Naive B cell (primary cell): ENCODE results near the gene TMEM61. TPM values are rescaled to one million over a fixed set of nuclear protein-coding genes. Genes with fewer than 3 reads are reported as not detected.
"Not testable (repeated sequence)": the region's sequence is repeated elsewhere in the genome, so short reads cannot be mapped to it uniquely, and the experiment has no call there.

Source experiments
- ATAC-seq, 2 donors: fragments of 150-1000 bp; cut with Tn5 transposase; 2 replicates each; pipeline ENCODE4 v1.10.0; 2021; ENCODE audit warnings: low read depth in 2 of 2, mild to moderate bottlenecking in 2 of 2, moderate library complexity in 2 of 2
- DNase-seq: peaks from one replicate; pipeline ENCODE4 v3.0.0; 2022
- H3K27ac Mint-ChIP-seq, 6 donors: one replicate each; pipeline ENCODE4 v1.8.0; 2020 to 2022; ENCODE audit warnings: mild to moderate bottlenecking in 6 of 6, mixed read lengths in 6 of 6, moderate library complexity in 5 of 6, inconsistent platforms in 2 of 6
- H3K27me3 Mint-ChIP-seq, 3 donors: one replicate each; pipeline ENCODE4 v1.8.0; 2021 to 2022; ENCODE audit warnings: mixed read lengths in 3 of 3, mild to moderate bottlenecking in 1 of 3
- H3K36me3 Mint-ChIP-seq, 2 donors: one replicate each; pipeline ENCODE4 v1.8.0; 2020 to 2022; ENCODE audit warnings: mixed read lengths in 2 of 2, inconsistent platforms in 1 of 2, mild to moderate bottlenecking in 1 of 2
- H3K4me1 Mint-ChIP-seq, 3 donors: one replicate each; pipeline ENCODE4 v1.8.0; 2020 to 2022; ENCODE audit warnings: mixed read lengths in 3 of 3, inconsistent platforms in 1 of 3, mild to moderate bottlenecking in 1 of 3, moderate library complexity in 1 of 3
- H3K4me3 Mint-ChIP-seq, 8 donors: one replicate each; pipeline ENCODE4 v1.8.0; 2020 to 2022; ENCODE audit warnings: mild to moderate bottlenecking in 8 of 8, mixed read lengths in 8 of 8, moderate library complexity in 8 of 8, inconsistent platforms in 2 of 8
- H3K9me3 Mint-ChIP-seq, 7 donors: one replicate each; pipeline ENCODE4 v1.8.0; 2020 to 2022; ENCODE audit warnings: mixed read lengths in 7 of 7, mild to moderate bottlenecking in 5 of 7, inconsistent platforms in 2 of 7, moderate library complexity in 1 of 7
- polyA plus RNA-seq, 6 donors: library from polyadenylated mRNA; unstranded; fragments of 300-500 nt; fragmentation: Illumina TruSeq; gene quantifications; one replicate each; pipeline ENCODE4 v1.2.3, GENCODE V29; 2021; ENCODE audit warnings: low read depth in 6 of 6

Gene TMEM61
- polyA plus RNA-seq, 6 donors from 2014 or later, result not detected

GRCh38 chr1:55031098-55031497 is 50.7 kb downstream of the TMEM61 start:
- DNase-seq, H3K4me1 Mint-ChIP-seq, H3K9me3 Mint-ChIP-seq, ATAC-seq, H3K36me3 Mint-ChIP-seq, H3K27ac Mint-ChIP-seq, H3K4me3 Mint-ChIP-seq: not testable (repeated sequence)
- peaks cover 26 to 54% (median 35%) of the 10 kb centered on the region in 3 donors for H3K27me3 Mint-ChIP-seq

- DNase-seq, result no peak
- ATAC-seq, result no peak
- Mint-ChIP-seq H3K9me3 (peaks cover 0 to 4% (median 0%) of the 10 kb centered on the region in 7 donors), H3K27me3 (peaks cover 42 to 74% (median 49%) of the 10 kb centered on the region in 3 donors), H3K36me3 (peaks cover 0 to 7% of the 10 kb centered on the region in 2 donors), H3K27ac (peak overlapping the region in 1 of 6 donors; percentile 3), H3K4me3 (no peak overlapping the region), H3K4me1 (no peaks in the 10 kb centered on the region)
Measured at GRCh38 chr1:55033265-55033614, 52.8 kb downstream of the TMEM61 start.

GRCh38 chr1:55034476-55035133 is 54.2 kb downstream of the TMEM61 start:
- peaks cover 51 to 77% (median 53%) of the 10 kb centered on the region in 3 donors for H3K27me3 Mint-ChIP-seq
- no peaks in the 10 kb centered on the region for H3K4me1 Mint-ChIP-seq
- peaks cover 0 to 4% (median 0%) of the 10 kb centered on the region in 7 donors for H3K9me3 Mint-ChIP-seq
- no peak overlapping the region for H3K4me3 Mint-ChIP-seq
- DNase-seq (no peak), ATAC-seq (no peak)
- no peak overlapping the region for H3K27ac Mint-ChIP-seq
- peaks cover 0 to 7% of the 10 kb centered on the region in 2 donors for H3K36me3 Mint-ChIP-seq

- Mint-ChIP-seq H3K27me3 (peaks cover 53 to 77% (median 65%) of the 10 kb centered on the region in 3 donors), H3K4me1 (peaks cover 0 to 3% (median 0%) of the 10 kb centered on the region in 3 donors), H3K4me3 (no peak overlapping the region), H3K9me3 (peaks cover 0 to 4% (median 0%) of the 10 kb centered on the region in 7 donors), H3K27ac (no peak overlapping the region), H3K36me3 (peaks cover 0 to 7% of the 10 kb centered on the region in 2 donors)
- DNase-seq (no peak), ATAC-seq (no peak)
Measured at GRCh38 chr1:55035904-55036303, 55.5 kb downstream of the TMEM61 start.

- Mint-ChIP-seq H3K36me3 (peaks cover 0 to 7% of the 10 kb centered on the region in 2 donors), H3K4me3 (no peak overlapping the region), H3K4me1 (peaks cover 0 to 3% (median 0%) of the 10 kb centered on the region in 3 donors), H3K27me3 (peaks cover 55 to 89% (median 81%) of the 10 kb centered on the region in 3 donors), H3K9me3 (peaks cover 0 to 4% (median 0%) of the 10 kb centered on the region in 7 donors), H3K27ac (no peak overlapping the region)
- ATAC-seq (no peak), DNase-seq (no peak)
Measured at GRCh38 chr1:55037733-55038551, 57.5 kb downstream of the TMEM61 start.

- Mint-ChIP-seq H3K27ac (no peak overlapping the region), H3K4me1 (peaks cover 0 to 3% (median 0%) of the 10 kb centered on the region in 3 donors), H3K9me3 (peaks cover 0 to under 1% (median 0%) of the 10 kb centered on the region in 7 donors), H3K36me3 (peaks cover 0 to 2% of the 10 kb centered on the region in 2 donors), H3K27me3 (peaks cover 55 to 83% (median 77%) of the 10 kb centered on the region in 3 donors), H3K4me3 (no peak overlapping the region)
- no peak for DNase-seq
- ATAC-seq, result no peak
Measured at GRCh38 chr1:55038552-55038838, 58.1 kb downstream of the TMEM61 start.

GRCh38 chr1:55038974-55039341 is 58.5 kb downstream of the TMEM61 start:
- DNase-seq (no peak), ATAC-seq (no peak)
- Mint-ChIP-seq H3K27ac (peak overlapping the region in 1 of 6 donors; percentile 90), H3K4me3 (no peak overlapping the region), H3K9me3 (no peaks in the 10 kb centered on the region), H3K4me1 (peaks cover 0 to 3% (median 0%) of the 10 kb centered on the region in 3 donors), H3K27me3 (peaks cover 55 to 80% (median 78%) of the 10 kb centered on the region in 3 donors), H3K36me3 (no peaks in the 10 kb centered on the region)

GRCh38 chr1:55039342-55040082 is 59.1 kb downstream of the TMEM61 start, which contains the start of gene PCSK9:
TSS of gene PCSK9 (plus strand) at chr1:55039548. CDS start at chr1:55039838, 290 bp downstream.
- peaks cover 53 to 78% (median 74%) of the 10 kb centered on the region in 3 donors for H3K27me3 Mint-ChIP-seq
- ATAC-seq, result no peak

GRCh38 chr1:55040083-55040932 is 59.9 kb downstream of the TMEM61 start:
- no peak for DNase-seq
- Mint-ChIP-seq H3K27me3 (peaks cover 48 to 70% (median 69%) of the 10 kb centered on the region in 3 donors), H3K36me3 (no peaks in the 10 kb centered on the region), H3K4me1 (peaks cover 0 to 3% (median 0%) of the 10 kb centered on the region in 3 donors), H3K9me3 (no peaks in the 10 kb centered on the region), H3K4me3 (peak overlapping the region in 1 of 8 donors; percentile 59), H3K27ac (no peak overlapping the region)
- no peak for ATAC-seq

More at GRCh38 chr1:55039342-55040082, 59.1 kb downstream of the TMEM61 start, which contains the start of gene PCSK9:
- Mint-ChIP-seq H3K4me3 (peak within 1 kb of the TSS in 1 of 8 donors; percentile 59), H3K9me3 (no peaks in the 10 kb centered on the region), H3K36me3 (no peaks in the 10 kb centered on the region), H3K4me1 (peaks cover 0 to 3% (median 0%) of the 10 kb centered on the region in 3 donors), H3K27ac (peak within 1 kb of the TSS in 1 of 6 donors; percentile 90)
- no peak for DNase-seq

- Mint-ChIP-seq H3K4me3 (no peak overlapping the region), H3K27me3 (peaks cover 42 to 63% (median 63%) of the 10 kb centered on the region in 3 donors)
Measured at GRCh38 chr1:55040933-55041494, 60.6 kb downstream of the TMEM61 start.

GRCh38 chr1:55041613-55042012 is 61.2 kb downstream of the TMEM61 start:
- no peaks in the 10 kb centered on the region for H3K9me3 Mint-ChIP-seq
- no peak for ATAC-seq

More at GRCh38 chr1:55040933-55041494, 60.6 kb downstream of the TMEM61 start:
- H3K27ac Mint-ChIP-seq, result no peak overlapping the region
- H3K36me3 Mint-ChIP-seq, result no peaks in the 10 kb centered on the region
- ATAC-seq (no peak), DNase-seq (no peak)
- H3K4me1 Mint-ChIP-seq, result peaks cover 0 to 3% (median 0%) of the 10 kb centered on the region in 3 donors
- H3K9me3 Mint-ChIP-seq, result no peaks in the 10 kb centered on the region

More at GRCh38 chr1:55041613-55042012, 61.2 kb downstream of the TMEM61 start:
- no peaks in the 10 kb centered on the region for H3K36me3 Mint-ChIP-seq
- no peak for DNase-seq
- no peak overlapping the region for H3K27ac Mint-ChIP-seq
- H3K4me1 Mint-ChIP-seq, result peaks cover 0 to 3% (median 0%) of the 10 kb centered on the region in 3 donors
- peaks cover 38 to 60% (median 59%) of the 10 kb centered on the region in 3 donors for H3K27me3 Mint-ChIP-seq
- no peak overlapping the region for H3K4me3 Mint-ChIP-seq
